CD4-positive, alpha-beta T cell treated with Interleukin-4 for 1 hour (primary cell): ENCODE results near the gene DGKB.

ENCODE experiments used
- DNase-seq, 2 donors: peaks; one replicate each; pipeline ENCODE4 v3.0.0-alpha.2; 2020 to 2022

The DGKB gene

DNA sequence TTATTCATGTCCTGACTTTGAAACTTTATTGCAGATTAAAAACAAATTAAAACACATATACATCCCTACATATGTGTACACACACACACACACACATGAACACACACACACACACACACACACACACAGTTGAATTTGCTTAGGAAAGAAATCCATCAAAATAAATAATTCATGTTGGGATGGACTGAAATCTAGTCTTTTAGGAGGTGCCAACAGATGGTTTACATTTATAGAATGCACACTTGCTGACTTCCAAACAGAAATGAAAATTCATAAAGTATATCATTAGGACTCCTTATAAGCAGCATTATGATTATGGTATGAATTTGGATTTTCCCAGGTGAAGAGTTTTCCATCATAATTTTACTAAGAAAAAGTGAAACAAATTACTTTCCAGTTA, 642.5 kb downstream of the DGKB start:
- no peak for DNase-seq

DNA sequence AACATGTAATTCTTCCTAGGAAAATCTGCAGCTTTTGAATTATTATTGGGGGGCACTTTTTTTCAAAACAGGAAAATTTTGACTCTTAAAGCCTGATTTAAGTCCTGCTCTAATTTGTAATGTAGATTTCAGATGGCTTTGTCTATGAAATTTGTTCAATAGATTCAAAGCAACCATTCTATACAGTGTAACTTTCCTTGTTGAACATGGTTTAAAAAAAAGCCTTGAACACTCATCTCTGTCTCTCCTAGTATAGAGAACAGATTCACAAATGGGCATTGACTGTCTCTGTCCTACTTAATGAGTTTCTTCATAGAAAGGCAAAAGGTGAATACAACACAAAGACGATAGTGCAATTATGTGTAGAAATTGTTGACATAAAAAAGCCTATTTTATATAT, 643.7 kb downstream of the DGKB start:
- no peak for DNase-seq

- no peak for DNase-seq
Observed at GRCh38 chr7:14258441-14258840, 644.1 kb downstream of the DGKB start.

DNA sequence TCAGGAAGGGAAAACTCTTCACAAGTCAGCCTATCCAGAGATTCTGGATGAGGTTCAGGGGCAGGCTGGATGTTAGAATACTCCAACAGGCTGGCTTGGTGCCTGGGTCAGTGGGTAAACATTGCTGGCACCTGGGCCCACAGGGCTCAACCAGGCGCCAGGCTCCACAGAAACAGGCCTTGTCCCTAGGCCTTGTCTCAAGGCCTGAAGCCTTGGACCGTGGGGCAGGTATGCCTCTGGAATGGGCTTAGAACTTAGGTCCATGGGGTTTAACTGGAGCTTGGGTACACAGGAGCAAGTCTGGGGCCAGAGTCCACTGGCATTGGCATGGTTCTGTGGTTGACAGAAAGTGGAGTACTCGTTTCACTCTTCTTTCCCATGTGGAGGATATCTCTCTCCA, 650.1 kb downstream of the DGKB start:
- DNase-seq = no peak

GRCh38 chr7:14242175-14242574, 660.4 kb downstream of the DGKB start:
- DNase-seq = no peak

DNA sequence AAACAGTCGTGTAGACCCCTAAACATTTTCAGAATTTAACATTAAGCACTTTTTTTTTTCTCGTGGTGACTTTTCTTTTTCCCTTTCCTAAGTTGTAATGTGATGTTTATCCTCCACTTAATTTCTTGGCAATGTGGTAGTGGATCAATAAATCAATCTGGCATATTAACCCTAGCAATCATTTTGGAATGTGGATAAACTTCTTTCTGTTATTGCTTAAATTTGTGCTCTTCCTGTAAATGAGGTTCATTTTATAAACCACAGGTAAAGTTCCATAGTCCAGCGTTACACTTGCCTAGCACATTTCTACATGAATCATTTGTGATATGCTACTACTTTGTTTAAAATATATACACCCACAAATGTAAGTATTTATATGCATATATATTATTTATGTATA, 665.7 kb downstream of the DGKB start:
- DNase-seq = no peak

DNA sequence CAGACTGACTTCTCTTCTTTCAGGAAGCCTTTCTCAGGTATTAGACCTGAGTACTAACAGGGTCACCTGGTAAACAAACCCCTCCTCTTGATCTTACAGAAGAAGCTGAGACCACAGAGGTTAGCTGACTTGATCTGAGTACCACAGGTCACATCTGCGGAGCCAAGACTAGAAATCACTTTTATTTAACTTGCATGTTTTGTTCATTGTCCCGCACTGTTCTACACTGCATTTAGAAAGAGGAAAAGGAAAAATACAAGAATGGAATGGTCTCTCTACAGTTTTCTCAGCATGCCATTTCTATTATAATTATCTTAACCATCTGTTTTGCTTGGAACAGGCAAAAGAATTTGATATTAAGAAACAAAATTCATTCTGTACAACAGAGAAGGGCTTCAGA, 667.5 kb downstream of the DGKB start:
- DNase-seq = no peak

DNA sequence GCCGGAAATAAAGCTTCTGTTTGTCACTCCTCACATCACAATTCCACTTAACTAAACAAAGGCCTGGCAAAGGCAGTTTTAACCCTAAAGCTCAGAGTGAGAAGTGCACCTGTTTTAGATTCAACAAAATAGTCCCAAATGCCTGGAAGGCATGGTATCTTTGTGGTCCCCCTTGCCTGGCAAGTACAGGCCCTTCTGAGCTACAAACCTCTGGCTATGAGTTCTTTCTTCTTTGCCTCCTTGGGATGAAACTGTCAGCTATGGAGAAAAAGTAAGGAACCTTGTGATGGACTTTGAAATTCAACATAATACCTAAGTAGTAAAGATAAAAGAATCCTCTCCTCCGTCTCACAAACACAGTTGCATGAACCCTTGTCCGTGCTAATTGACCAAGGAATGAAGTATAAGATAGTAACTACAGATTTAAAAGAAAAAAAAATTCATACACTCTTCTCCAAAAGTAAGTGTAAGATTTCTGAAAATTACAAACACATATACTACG, 668.6 kb downstream of the DGKB start:
- no peak for DNase-seq

GRCh38 chr7:14233076-14233867, 669.3 kb downstream of the DGKB start:
- DNase-seq = no peak

- no peak for DNase-seq
Observed at GRCh38 chr7:14229047-14229446, 673.5 kb downstream of the DGKB start.

- no peak for DNase-seq
Observed at GRCh38 chr7:14228341-14228740, 674.2 kb downstream of the DGKB start.

DNA sequence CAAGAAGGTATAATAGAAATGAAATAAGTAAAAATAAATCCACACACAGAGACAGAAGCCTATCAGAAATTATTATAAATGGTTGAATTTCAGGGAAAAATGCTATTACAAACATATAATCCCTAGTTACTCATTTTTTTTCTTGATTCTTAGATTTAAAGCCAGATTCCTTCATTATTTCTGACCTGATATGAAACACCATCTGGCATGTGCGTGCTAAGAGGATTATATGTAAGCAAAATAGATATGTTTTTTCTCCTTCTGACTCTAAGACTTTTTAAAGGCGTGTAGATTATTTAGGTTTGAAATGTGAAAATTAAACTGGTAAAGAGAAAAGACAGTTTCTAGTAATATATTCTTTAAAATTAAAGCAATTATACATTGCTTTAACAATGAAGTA, 676.4 kb downstream of the DGKB start:
- no peak for DNase-seq

DNA sequence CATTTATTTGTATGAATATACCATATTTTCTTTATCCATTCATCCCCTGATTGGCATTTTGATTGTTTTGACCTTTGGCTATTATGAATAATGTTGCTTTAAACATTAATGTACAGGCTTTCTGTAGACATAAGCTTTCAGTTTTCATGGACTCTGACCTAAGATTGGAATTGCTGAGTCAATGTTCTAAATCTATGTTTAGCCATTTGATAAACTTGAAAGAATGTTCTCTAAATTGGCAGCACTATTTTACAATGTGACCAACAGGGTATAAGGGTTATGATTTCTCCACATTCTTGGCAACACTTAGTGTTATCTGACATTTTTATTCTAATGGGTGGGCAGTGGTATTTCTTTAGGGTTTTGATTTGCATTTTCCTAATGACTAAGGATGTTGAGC, 683.4 kb downstream of the DGKB start:
- DNase-seq = no peak

DNA sequence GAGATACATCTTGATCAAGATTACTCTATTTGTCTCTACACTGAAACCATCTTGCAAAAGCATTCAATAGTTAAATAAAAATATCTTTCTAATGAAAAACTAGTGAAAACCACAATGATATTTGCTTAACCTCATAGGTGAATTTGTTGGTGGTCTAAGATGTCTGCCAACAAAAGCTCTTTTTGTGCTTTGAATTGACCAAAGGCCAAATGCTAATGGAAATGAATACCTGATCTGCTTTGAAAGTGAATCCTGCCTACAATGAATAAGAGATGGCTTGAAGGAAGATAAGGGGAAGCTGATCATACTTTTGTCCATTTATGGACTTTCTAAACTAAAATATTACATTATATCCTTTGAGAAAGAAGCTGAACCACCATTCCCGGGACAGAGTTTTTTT, 684.2 kb downstream of the DGKB start:
- DNase-seq = no peak

DNA sequence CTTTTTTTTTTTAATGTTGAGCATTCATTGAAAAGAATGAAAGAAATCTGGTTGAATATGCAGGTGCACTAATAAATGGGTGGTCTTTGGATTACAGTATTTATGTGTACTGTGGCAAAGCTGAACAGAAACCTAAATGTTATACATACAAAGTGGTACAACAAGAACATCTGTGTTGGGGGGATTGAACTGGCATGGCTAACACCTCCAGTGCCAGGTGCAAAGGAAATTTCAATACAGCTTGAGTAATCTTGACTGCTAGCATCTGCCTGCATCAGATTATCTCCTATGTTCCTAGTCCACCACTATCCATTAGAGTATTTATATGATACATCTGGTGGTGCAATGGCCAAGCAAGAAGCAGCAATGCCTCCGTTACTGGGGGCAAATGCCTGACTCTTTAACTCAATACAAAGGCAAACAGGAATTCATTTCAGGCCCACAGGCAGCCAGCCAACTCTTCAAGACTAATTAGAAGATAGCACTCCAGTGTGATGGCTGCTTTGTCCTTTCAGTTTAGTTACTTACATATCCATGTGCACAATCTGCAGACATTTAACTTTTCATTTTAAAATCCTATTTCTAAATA, 692.6 kb downstream of the DGKB start:
- DNase-seq = no peak

GRCh38 chr7:14207711-14208110, 694.8 kb downstream of the DGKB start:
- DNase-seq = no peak

- DNase-seq = no peak
Observed at GRCh38 chr7:14207138-14207537, 695.4 kb downstream of the DGKB start.

GRCh38 chr7:14206121-14206520, 696.4 kb downstream of the DGKB start:
- no peak for DNase-seq

DNA sequence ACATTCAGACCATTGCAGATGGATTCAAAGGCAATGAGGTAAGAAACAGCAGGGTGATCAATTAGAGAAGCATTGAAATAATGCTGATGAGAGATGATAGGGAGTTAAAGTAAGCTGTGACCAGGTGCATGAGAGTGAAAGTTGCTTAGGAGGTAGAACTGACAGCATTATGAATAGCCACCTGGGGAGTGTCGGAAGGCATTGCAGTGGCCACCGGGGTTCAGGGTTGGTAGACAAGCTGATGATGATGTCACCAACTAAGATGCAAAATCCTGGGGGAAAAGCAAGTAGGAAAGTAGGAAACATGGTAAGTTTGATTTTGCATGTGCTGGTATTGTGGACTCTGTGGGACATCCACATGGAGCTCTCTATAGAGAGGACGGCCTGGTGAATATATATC, 701.2 kb downstream of the DGKB start:
- no peak for DNase-seq

GRCh38 chr7:14199336-14199735, 703.2 kb downstream of the DGKB start:
- DNase-seq = no peak

- no peak for DNase-seq
Observed at GRCh38 chr7:14197280-14197679, 705.3 kb downstream of the DGKB start.

DNA sequence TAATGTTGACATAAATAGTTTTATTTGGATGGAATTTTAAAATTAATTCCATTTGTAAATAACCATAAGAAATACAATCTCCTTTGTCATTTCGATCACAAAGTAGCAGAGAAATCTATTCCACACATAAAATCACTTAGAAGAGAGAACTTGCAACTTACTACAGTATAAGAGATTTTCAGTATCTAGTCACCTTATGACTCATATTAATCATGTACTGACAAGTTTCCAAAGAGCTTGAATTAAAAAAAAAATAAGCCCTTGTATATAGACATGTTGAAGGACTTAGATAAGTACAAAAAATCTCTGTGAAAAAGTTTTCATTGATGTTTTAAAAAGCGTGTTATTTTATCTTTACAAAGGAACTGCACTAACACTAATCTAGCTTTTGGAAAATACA, 706.0 kb downstream of the DGKB start:
- DNase-seq = no peak

GRCh38 chr7:14195871-14196270, 706.7 kb downstream of the DGKB start:
- no peak for DNase-seq

DNA sequence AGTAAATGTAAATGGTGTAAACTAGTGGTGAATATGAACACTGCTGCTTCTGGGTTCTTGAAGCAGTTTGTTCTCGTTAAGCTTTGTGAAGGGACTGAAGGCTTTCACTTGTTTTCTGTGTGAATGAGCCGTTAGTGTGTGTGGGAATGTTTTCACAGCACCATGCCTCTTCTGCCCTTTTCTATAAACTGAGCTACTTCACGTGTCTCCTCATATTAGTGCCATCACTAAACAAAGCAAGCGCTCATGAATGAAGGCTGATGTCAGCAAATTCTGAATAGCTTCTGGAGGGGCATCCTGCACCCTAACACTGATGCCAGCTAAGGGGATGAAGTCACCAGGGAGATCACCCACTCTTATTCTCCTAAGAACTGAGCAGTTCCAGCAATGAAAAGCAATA, 707.5 kb downstream of the DGKB start:
- DNase-seq = no peak

GRCh38 chr7:14191686-14192098, 710.9 kb downstream of the DGKB start:
- DNase-seq = no peak
